ENCODE results near the gene PRPF38B.

The PRPF38B gene

DNA sequence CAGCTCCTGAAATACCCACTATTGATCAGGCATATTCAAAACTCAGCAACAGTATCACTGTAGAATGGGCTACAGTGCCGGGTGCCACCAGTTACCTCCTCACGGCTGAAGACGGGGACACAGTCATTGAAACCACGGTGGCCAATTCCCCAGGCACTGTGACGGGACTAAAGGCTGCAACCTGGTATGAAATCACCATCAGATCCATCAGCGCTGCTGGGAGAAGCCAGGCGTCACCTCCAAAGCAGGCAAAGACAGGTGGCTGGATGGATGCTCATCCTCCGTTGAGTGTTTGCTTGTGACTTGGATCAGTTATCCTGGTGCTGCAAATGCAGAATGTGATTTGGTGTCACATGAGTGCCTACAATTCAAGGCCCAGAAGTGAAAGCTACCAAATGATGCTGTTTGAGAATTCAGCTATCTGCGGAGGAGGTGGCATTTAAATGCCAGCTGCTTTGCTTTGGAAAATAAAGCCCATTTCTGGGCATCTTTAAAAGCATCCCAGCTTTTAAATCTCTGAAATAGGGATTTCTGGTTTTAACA is 25.7 kb downstream of the PRPF38B start:
- DNase-seq (ENCODE audit: low read depth in 2 of 2) = no peak

DNA sequence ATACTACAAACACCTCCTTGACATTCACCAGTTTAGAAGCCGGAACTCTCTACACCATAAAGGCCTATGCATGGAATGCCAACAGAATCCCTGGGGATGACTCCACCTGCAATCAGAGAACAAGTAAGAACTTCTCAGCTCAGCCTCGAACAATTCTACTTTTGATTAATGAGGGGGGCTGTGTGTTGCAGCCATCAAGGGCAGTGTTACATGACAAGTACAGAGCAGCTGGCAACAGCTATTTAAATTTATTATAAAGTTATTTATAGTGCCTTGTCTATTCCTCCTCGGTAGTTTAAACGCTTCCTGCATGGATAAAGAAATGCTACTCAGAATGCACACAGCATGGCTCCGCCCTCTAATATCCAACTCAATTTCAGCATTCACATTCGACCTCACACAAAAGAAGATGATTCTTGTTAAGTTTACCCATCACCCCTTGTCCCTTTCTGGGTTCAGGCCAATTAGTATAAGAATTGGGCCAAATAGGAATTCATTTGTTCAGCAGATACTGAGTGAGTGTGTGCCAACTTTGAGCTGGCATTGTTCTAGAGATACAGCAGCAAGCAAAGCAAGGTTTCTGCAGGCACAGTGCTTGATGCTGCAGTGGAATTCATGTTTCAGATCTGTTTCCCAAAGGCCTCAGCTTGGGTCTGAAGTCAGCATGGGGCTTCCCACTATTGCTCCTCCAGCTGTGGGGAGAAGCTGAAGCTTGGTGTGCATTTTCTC is 27.0 kb downstream of the PRPF38B start:
- no peak for DNase-seq (ENCODE audit: low read depth in 2 of 2)

DNA sequence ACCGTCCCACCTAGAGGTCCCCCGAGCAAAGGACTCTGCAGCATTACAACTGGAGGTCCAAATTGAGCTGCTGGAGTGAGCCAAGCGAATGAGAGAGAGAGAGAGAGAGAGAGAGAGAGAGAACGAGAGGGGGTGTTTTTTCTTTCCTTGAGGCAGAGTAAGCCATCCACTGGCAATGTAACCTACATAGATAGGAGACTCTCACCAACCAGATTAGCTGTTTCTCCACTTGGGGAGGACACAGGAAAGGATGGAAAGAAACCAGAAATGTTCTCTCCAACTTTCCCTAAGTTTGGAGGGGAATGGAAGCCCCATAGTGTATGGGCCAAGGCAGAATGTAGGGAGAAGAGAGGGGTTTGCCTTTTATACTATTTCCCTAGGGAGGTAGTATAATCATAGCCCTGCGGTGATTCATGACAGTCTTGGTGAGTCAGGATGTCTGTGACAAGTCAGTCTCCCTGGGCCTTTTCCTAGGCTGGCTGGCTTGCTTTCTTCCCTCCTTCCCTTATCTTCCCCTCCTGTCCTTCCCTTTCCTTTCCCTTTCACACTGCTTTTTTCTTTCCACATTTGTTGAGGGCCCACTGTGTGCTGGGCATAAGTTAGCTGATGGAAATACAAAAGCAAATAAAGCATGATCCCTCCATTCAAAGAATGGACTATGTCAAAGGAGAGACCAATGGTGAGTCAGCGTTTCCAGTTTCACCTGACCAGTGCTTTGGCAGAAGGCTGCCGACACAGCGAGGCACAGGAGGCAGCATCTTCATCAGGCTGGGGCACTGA is 27.7 kb downstream of the PRPF38B start:
- peak; percentile 59 to 66 for DNase-seq (ENCODE audit: low read depth in 2 of 2)

DNA sequence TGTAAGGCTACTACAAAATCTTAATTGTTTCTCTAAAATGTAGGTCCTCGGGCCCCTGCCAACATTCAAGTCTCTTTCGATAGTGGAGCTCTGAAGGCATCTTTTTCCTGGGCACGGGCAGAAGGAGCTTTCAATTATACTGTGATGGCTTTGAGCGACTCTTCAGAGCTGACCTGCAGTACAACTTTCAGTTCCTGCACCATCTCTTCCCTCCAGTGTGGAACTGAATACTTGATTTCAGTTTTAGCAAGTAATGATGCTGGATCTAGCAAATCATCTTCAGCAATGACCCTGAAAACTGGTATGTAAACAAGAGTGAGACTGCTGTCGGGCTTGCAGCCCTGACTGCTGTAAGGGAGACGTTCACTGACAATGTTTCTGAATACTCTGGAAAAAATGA is 30.2 kb downstream of the PRPF38B start:
- no peak for DNase-seq (ENCODE audit: low read depth in 2 of 2)

DNA sequence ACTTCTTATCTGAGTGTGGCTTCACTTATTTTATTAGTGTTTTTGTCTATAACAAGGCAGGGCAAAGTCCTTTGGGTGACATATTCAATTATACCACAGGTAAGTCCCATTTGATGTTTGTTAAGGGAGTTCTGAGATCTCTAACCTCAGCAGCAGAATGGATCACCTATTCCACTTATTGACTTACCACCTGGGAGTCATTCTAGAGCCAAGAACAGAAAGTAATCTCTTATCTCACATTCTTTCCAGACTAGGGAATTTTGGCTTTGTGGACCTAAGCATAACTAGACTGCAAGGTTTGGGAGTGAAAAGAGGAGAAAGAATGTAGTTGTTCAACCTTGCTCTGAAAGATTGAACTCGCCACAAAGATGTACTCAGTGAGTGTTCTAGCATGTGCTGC is 33.8 kb downstream of the PRPF38B start:
- no peak for DNase-seq (ENCODE audit: low read depth in 2 of 2)

DNA sequence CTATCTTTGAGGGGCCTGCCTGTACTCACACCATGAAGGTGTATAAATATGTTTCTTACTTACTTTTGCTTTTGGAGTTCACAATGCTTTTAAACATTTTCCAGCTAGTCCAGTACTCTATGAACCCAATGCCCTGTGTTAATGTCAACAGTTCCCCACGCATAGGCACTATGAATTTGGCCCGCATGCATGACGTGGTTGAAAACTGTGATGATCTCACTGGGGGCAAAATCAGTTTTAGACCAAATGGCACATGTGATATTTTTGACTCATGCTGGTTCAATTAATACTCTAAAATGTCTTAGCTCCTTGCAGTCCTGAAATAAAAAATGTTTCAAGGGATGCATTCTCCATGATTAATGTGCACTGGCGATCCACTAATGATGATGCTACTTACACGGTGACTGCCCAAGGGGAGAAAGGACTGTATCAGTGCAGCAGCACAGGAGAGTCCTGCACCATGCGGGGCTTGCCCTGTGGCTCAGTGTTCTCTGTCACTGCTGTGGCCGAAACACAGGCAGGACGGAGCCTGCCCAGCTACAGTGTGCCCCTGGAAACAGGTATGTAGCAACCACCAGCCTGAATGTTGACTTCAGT is 36.3 kb downstream of the PRPF38B start:
- no peak for DNase-seq (ENCODE audit: low read depth in 2 of 2)

DNA sequence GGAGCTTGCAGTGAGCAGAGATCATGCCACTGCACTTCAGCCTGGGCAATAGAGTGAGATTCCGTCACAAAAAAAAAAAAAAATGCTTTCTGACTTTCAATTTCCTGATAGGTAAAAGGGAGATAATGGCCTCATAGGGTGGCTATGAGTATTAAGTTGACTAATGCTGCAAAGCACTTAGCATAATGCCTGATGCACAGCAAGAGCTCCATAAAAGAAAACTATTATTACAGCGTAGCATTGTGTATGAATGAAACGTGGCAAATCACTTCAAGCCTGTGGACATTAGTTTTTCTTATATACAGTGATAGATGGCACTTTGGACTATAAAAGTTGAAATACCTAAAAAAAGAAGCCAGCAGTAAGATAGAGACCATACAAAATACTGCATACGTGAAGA is 37.4 kb downstream of the PRPF38B start:
- DNase-seq (ENCODE audit: low read depth in 2 of 2) = no peak

DNA sequence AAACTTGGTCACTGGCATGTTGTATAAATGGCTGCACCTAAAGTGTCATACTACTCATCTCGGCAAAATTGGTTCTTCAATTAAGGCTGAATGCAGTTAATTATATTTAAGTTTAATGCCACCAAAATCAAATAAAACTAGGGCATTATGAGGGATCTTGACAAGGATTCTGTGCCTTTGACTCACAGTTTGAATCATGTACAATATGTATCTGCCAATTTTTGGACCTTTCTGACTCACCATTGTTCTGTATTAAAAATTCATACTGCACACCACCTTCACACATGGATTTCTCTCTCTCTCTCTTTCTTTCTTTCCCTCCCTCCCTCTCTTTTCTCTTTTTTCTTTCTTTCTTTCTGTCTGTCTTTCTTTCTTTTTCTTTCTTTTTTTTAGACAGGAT is 40.3 kb downstream of the PRPF38B start:
- DNase-seq (ENCODE audit: low read depth in 2 of 2) = no peak

DNA sequence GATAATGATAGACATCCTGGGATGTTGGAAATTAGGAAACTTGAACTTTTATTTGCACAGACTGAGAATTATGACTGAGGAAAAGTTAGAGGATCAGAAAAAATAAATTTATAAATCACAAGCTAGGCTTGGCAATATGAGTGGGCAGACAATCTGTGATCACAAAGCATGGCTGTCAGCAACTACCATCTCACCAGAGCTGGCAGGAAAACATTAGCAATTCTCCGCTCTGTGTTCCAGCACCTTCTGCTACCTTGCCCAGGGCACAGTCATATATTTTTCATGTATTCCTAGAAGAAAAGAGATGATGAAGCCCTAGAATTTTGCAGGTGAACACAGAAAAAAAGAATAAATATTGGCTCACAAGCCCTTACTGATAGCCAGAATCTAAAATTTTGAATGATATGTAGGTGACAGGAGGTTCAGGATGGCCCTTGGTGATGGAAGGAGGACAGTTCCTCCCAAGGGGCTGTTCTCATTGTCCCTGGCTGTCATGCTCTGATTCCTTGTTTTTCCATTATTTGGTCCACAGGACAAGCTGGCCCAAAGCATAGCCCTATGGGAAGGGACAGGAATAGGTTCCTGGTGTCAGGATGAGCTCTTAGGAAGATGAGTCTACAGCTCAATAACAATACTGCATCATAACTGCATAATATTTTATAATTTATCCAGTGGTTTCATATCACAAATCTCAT is 42.2 kb downstream of the PRPF38B start:
- DNase-seq (ENCODE audit: low read depth in 2 of 2) = no peak

DNA sequence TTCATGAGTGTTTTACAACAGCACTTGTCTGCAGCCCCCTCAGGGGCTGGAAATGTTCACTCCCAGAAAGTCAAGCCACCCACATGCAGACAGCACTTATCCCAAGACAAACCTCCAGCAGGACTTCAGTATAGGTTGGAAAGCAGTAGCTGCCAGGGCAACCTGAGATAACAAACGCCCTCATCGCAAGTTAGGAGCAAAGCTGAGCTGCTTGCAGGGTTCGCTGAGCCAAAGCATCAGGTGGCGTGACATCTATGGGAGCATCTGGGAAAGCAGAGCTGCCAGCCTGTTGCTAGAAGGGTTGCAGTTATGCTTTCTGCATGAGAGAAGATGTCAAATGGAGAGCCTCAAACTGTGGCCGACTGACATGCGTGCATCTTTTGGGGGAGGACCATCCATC is 50.1 kb downstream of the PRPF38B start:
- no peak for DNase-seq (ENCODE audit: low read depth in 2 of 2)

DNA sequence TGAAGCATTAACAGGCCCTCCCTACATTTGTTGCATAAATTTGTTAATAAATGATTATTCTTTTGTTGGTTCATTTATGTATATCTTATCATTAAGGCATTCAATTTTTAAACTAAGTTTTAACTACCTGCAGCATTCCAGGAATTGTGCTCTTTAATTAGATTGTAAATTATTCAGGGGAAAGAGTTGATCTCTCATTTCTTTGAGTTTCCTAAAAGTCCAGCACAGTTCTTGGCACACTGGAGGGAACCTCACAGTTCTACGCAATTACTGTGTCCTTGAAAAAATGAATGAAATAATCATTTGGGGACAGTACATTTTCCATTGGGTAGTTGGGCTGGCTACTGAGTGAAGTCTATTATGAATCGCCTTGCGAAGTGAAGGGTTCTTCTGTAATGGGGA is 53.9 kb downstream of the PRPF38B start:
- DNase-seq (ENCODE audit: low read depth in 2 of 2) = no peak

DNA sequence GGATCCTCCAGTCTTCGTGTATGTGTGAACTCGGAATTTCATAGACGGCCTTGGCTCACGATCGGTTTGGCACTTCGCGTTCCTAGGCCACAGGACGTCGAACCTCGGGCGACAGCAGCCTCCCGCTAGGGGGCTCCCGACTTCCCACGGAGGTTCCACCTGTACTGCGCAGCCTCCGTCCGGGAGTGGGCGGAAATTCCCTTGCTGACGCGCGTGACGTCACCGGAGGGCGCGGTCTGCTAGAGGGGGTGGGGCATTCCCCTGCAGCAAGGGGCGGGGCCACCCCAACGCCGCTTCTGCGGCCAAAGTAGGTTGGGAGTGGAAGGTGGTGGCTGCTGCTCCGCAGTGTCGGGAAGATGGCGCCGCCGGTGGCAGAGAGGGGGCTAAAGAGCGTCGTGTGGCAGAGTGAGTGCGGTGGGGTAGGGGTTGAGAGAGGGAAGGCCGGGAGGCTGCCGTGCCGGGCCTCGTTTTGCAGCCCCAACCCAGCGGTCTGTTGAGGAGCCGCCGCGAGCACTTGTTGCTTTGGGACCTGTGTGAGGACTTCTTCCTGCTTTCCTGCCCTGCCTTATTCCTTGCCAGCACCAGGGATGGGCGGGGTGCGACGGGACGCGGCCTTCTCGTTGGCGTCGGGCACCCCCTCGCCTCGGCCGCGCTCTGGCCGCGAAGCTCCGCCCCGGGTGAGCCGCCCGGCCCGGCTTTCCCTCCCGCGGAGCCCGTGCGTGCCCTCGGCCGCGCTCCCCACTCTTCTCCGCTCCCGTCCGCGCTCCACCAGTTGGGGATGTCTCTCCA is 54.5 kb downstream of the PRPF38B start, which contains the start of gene STXBP3:
TSS of gene STXBP3 (plus strand) at position 293 of the 789 bp plus-strand sequence. CDS start at position 357, 64 bp downstream.
- peak; percentile 92 to 93 for DNase-seq (ENCODE audit: low read depth in 2 of 2)

DNA sequence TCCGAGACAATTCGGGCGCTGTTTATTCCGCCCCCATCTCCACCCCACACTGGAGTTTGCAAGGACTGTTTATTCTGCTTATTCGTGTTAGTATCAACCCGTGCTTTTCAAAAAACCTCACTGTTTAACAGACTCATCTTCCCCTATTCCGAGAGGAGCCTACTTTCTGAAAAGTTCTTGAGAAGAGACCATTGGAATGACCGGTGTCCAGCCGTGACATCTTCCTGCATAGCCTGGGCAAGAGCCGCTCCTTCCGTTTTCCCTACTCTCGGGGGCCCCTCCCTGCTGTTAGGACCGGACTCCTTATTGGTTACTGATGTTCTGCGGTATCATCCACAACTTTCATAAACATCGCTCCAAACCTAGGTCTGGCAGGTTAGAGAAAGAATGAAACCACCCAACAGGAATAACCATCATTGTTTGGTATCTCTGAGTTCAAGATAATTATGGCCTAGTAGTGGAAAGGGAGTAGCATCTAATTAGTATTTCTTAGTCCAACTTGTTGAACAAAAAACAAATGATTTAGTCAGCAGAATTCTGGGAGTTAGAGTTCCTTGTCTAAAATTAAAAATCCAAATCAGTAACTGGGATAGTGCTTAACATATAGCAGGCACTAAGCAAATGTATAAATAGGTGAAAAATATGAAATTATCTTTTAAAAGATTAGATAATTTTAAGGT is 55.2 kb downstream of the PRPF38B start:
- peak; percentile 31 to 36 for DNase-seq (ENCODE audit: low read depth in 2 of 2)

DNA sequence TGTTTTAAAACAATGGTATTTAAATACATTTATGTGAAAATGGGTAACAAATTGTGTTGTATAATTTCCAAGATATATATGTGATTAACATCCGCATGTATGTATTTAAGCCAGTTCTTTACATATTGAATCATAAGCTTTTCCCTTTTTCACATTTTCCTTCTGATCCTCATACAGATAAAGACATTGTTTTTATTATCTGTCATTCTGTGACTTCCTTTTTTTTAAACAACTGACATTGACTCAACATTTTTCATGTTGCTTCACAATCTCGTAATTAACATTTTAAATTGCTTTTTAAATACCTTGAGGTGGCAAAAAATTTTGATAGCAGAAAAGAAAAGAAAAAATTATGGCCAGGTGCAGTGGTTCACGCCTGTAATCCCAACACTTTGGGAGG is 55.8 kb downstream of the PRPF38B start:
- no peak for DNase-seq (ENCODE audit: low read depth in 2 of 2)

DNA sequence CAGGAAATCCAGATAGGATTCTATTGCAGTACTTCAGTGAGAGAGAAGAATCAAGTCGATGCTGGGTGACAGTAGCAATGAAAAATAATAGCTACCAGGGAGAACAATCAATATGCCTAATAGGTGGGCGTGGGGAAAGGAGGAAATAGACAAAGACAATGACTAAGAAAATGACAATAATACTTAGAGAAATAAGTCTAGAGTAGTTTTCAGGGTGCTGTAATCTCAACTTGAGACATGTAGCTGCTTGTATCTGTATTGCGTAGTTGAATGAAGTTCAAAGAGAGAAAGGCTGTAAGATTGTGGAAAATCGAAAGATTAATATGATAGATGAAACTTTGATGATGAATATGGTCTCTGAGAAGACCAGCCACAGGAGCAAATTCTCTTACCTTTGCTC is 57.0 kb downstream of the PRPF38B start:
- no peak for DNase-seq (ENCODE audit: low read depth in 2 of 2)

DNA sequence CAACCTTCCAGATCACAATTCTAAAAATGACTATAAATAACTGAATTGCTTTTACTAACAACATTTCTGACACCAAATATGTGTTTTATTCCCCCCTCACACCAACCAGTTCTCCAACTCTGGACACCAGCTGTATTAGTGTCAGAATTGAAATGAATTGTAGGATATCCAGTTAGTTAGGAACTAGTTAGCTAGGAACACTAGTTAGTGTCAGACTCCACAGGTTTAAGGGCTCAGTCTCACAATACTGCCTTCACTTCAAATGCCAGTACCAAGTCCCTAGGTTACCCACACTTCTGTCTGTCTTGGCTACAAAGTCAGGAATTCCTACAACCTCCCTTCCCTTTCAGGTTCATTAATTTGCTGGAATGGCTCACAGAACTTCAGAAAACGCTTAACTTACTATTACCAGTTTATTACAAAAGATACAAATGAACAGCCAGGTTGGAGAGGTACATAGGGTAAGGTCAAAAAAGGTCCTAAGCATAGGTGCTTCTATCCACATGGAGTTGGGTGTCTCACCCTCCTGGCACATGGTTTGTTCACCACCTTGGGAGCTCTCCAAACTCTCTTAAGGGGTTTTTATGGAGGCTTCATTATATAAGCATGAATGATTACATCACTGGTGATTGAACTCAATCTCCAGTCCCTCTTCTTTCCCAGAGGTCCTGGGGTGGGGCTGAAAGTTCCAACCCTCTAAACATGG is 58.5 kb downstream of the PRPF38B start:
- DNase-seq (ENCODE audit: low read depth in 2 of 2) = no peak
